NCI-H345 treated with DMSO at 0.1 percent for 48 hours (cell line): Measurements from ENCODE around the gene POLR3E.
"Not testable (repeated sequence)": the region's sequence is repeated elsewhere in the genome, so short reads cannot be mapped to it uniquely, and the experiment has no call there.

Source experiments
- DNase-seq: peaks from one replicate; lab custom pipeline; 2025; ENCODE audit not compliant: unreplicated experiment; lab: John Stamatoyannopoulos, UW

The POLR3E gene

DNA sequence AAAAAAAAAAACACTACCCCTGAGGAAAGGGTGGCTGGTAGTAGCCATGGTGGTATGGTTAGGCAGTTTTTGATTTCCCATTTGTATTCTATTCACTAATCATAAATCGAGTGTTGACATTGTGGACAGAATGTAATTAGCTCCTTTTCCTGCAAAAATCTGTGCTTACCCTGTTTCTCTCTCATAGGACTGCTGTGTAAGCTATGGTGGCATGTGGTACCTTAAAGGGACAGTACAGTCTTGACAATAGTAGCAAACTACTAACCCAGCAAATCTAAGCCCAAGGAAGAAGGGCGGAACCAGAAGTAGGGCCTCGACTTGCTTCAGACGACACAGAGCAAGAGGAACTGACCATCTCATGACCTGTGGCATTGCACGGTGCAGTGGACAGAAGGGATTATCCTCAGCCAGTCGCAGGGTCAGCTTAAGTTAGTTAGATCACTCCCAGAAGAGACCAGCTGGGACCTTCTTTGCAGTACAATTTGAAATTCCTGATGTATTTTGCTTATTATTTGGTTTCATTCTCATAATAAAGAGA lies 36.3 kb downstream of the POLR3E start:
- no peak for DNase-seq

- DNase-seq: no peak
Measured at GRCh38 chr16:22335668-22336246, 38.5 kb downstream of the POLR3E start.

GRCh38 chr16:22336581-22336980 lies 39.4 kb downstream of the POLR3E start:
- DNase-seq: no peak

DNA sequence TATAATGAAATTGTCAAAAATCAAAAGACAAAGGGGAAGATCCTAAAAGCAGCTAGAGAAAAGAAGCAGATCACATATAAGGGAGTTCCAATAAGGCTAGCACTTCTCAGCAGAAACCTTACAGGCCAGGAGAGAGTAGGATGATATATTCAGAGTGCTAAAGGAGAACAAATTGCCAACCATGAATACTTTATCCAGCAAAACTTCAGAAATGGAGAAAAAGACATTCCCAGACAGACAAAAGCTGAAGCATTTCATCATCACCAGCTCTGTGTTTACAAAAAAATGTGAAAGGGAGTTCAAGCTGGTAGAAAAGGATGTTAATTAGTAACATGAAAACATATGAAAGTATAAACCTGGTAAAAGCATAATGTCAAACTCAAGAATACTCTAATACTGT lies 39.8 kb downstream of the POLR3E start:
- DNase-seq: no peak

DNA sequence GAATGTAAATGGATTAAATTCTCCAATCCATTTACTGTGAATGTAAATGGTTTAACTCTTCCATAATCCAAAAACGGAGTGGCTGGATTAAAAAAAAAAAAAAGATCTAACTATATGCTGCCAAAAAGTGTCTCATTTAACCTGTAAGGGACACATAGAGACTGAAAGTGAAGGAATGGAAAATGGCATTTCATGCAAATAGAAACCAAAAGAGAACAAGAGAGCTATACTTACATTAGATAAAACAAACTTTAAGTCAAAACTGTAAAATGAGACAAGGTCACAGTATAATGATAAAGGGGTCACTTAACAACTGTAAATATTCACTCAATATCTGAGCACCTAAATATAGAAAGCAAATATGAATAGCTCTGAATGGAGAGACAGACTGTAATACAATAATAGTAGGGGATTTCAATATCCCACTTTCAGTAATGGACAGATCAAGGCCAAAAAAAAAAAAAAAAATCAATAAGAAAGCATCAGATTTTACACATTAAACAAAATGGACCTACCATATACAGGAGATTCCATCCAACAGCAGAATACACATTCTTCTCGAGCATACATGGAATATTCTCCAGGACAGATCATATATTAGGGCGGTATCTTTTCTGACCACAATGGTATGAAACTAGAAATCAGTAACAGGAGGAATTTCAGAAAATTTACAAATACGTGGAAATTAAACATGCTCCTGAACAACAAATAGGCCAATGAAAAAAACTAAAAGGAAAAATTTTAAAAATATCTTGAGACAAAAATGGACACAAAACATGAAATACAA lies 40.8 kb downstream of the POLR3E start:
- DNase-seq: no peak

- DNase-seq: no peak
Measured at GRCh38 chr16:22340945-22341344, 43.7 kb downstream of the POLR3E start.

- no peak for DNase-seq
Measured at GRCh38 chr16:22342082-22342481, 44.9 kb downstream of the POLR3E start.

DNA sequence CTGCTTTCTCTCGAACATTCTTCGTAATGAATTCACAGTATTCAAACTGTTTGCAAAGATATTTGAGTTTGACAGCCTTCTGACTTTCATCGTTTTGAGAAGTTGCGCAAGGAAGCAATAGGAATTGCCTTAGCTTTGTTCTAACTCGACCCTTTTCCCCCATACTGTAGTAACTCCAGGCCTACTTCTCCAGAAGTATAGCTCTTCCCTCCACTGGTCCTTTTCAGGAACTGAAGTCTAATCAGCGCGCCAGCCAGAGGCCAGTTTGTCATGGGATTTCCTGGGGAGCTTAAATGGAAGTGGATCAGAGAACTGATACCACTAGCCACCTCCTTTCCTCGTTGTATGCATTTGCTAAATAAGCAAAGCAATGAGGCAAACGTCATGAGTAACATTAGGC lies 49.3 kb downstream of the POLR3E start:
- no peak for DNase-seq

- DNase-seq: no peak
Measured at GRCh38 chr16:22347100-22347820, 50.1 kb downstream of the POLR3E start.

- no peak for DNase-seq
Measured at GRCh38 chr16:22348291-22348690, 51.1 kb downstream of the POLR3E start.

- not testable (repeated sequence) for DNase-seq
Measured at GRCh38 chr16:22351017-22351416, 53.8 kb downstream of the POLR3E start.

- no peak for DNase-seq
Measured at GRCh38 chr16:22352140-22352539, 54.9 kb downstream of the POLR3E start.

- no peak for DNase-seq
Measured at GRCh38 chr16:22352723-22353122, 55.5 kb downstream of the POLR3E start.

- DNase-seq: no peak
Measured at GRCh38 chr16:22353191-22353919, 56.1 kb downstream of the POLR3E start.

DNA sequence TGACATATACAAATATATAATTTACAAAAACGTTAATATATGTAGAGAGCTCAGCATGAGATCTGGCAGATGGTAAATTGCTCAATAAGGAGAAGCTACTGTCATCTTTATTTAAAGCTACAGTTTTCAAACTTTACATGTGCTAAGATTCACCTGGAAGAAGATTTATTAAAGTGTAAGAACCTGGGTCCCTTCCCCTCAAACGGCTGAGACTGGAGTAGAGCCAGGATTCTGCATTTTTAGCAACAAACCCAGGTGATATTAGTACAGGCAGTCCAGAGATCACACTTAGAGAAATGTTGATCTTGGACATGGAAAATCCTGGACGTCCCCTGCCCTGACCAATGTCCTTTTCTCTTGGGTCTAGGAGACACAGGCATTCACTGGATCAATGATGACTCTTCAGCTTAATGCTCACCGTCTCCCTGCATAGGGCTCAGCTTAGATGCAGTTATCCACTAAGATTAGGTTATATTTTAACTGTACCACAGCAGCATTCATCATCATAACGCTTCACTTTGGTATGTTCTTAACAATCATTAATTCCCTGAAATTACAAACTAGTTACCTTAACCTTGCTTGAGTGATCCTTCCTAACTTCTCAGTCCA lies 56.8 kb downstream of the POLR3E start:
- DNase-seq: no peak

DNA sequence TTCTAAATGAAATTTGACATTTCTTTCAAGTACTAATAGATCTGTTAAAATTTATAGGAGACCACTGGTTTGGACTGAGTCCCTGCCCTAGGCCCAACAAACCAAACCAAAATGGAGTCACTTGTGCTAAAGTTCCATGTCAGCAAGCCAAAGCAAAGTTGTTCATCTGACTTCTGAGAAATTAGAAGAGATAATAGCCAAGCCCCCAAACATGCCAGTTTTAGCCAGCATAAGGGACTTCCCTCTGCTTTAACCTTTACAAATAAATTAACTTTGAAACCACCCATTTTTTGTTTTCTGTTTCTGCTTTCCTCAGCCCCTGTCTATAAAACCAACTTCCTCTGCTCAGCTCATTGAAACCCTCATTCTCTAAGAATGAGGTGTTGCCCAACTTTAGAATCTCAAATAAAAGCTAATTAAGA lies 58.3 kb downstream of the POLR3E start:
- DNase-seq: no peak

DNA sequence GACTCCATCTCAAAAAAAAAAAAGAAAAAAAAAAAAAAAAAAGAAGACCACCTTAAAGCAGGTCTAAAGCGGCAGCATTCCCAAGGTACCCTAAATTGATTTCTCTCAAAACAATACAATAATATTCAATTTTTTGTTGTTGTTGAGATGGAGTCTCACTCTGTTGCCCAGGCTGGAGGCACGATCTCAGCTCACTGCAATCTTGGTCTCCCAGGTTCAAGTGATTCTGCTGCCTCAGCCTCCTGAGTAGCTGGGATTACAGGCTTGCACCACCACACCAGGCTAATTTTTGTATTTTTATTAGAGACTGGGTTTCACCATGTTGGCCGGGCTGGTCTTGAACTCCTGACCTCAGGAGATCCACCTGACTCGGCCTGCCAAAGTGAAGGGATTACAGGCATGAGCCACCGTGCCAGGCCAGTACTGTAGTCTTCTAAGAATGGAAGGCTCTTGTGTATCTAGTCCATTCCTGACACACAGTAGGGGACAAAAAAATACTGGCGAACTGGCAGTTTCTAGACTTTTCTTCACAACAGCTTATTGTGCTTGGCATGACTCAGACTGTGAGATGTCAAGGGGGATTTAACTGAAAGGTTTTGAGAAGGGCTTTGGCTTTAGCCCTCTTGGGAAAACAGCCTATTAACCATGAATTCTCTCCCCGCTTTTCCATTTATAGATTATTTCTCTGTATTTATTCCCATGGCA lies 59.9 kb downstream of the POLR3E start:
- no peak for DNase-seq

- DNase-seq: no peak
Measured at GRCh38 chr16:22357635-22357971, 60.4 kb downstream of the POLR3E start.

- DNase-seq: no peak
Measured at GRCh38 chr16:22358000-22358399, 60.8 kb downstream of the POLR3E start.

GRCh38 chr16:22359679-22360078 lies 62.5 kb downstream of the POLR3E start:
- DNase-seq: no peak
